Ovary (tissue), 9 donors: Measurements from ENCODE around the gene RAB3GAP1. TPM values are rescaled to one million over a fixed set of nuclear protein-coding genes. Genes with fewer than 3 reads are reported as not detected.

Experiments used
- DNase-seq, 5 donors: peaks; one replicate each; pipeline ENCODE4 v3.0.0-alpha.2; 2019 to 2020
- H3K27ac ChIP-seq, 2 donors: fragments of 200-600 bp; one replicate each; pipeline versions ENCODE4 v1.5.1 to v1.8.0; 2019 to 2022
- H3K27me3 ChIP-seq: fragments of 200-600 bp; one replicate; pipeline ENCODE4 v1.8.0; 2022
- H3K36me3 ChIP-seq: fragments of 200-600 bp; sonication (generic); one replicate; pipeline ENCODE4 v1.5.1; 2019
- H3K4me1 ChIP-seq: one replicate; pipeline ENCODE4 v1.8.1; 2013; ENCODE audit warnings: mild to moderate bottlenecking, moderate library complexity; ENCODE audit not compliant: insufficient read depth
- H3K4me3 ChIP-seq: fragments of 200-600 bp; sonication (generic); one replicate; pipeline ENCODE4 v1.5.1; 2017
- H3K9me3 ChIP-seq, 2 donors: fragments of 200-600 bp in 1 of 2; sonication (generic) in 1 of 2; one replicate each; pipeline versions ENCODE4 v1.5.1 to v1.8.1; 2013 to 2019; ENCODE audit warnings: mild to moderate bottlenecking in 1 of 2, moderate library complexity in 1 of 2
- CTCF ChIP-seq, 3 donors: fragments of 450-650 bp in 2 of 3; fragments of 200-600 bp in 1 of 3; IDR thresholded peaks; one replicate each; pipeline versions ENCODE4 v1.5.1 to v1.8.0; 2016 to 2022; ENCODE audit warnings: antibody characterized with exemption in 3 of 3, mild to moderate bottlenecking in 1 of 3
- EP300 ChIP-seq: sonication (generic); formaldehyde crosslinking; IDR thresholded peaks from one replicate; pipeline ENCODE4 v1.6.1; 2017; ENCODE audit warnings: antibody characterized with exemption
- POLR2A ChIP-seq: fragments of 450-650 bp; IDR thresholded peaks from one replicate; pipeline ENCODE4 v1.6.1; 2017; ENCODE audit warnings: antibody characterized with exemption, mild to moderate bottlenecking, moderate library complexity
- WGBS, 3 donors: extraction: QIAGEN DNeasy Blood & Tissue Kit in 1 of 3; methylation state at CpG; one replicate each; pipeline versions ENCODE4 v1.1.5 to v1.1.7; 2013 to 2017; 5-methylcytosine and 5-hydroxymethylcytosine counted together
- intact Hi-C, 4 donors: fragments of 100-400 bp; cut with DNase I; formaldehyde crosslinking; loops; one replicate each; pipeline versions ENCODE4 v1.11.0 to v1.15.1; 2022 to 2023
- polyA plus RNA-seq, 2 donors: library from polyadenylated mRNA; stranded (reverse); fragments of 200-250 nt in 1 of 2; fragments of 350-450 nt in 1 of 2; fragmentation: Illumina TruSeq in 1 of 2; extraction: RNeasy Lipid Tissue Mini Kit (QIAGEN cat#74804) in 1 of 2; gene quantifications; one replicate each; pipeline ENCODE4 v1.2.3, GENCODE V29; 2013 to 2014
- total RNA-seq, 7 donors: library from RNA; depleted of rRNA in 2 of 7; stranded (reverse); fragments of >200 nt in 2 of 7; fragmentation: NEBNext Ultra II Directional in 3 of 7; extraction: Animal tissue kit (Norgen Biotek cat#: 25700) in 3 of 7; gene quantifications; one replicate each; pipeline versions ENCODE4 v1.1.0 to v1.2.4, GENCODE V29; 2016 to 2023
- donor health status: DM: no; HTN: no; CAD: no; lungs with moderate emphysema.
- donor health status: DM: no; HTN: no; CAD: no.
- donor health status: Bipolar disorder and iron deficiency.
- donor health status: DM: yes; HTN: yes; CAD: no.
- donor health status: DM: no; HTN: no; CAD: no.
- donor health status: DM: yes; HTN: yes; CAD: no.

Gene RAB3GAP1
- total and polyA plus RNA-seq, 9 donors, result 29.3 to 51.3 (median 44.3) TPM

- H3K4me3 ChIP-seq, result no peak overlapping the region
- no peaks in the 10 kb centered on the region for H3K9me3 ChIP-seq
- H3K36me3 ChIP-seq, result no peaks in the 10 kb centered on the region
- DNase-seq, result no peak
- TF ChIP-seq POLR2A (no peak), EP300 (no peak), CTCF (IDR thresholded peaks at IDR 0.05) (no peak)
- H3K27me3 ChIP-seq, result no peaks in the 10 kb centered on the region
- H3K4me1 ChIP-seq, result no peaks in the 10 kb centered on the region
- no peak overlapping the region for H3K27ac ChIP-seq
- intact Hi-C loops, result no loop called here
- WGBS, 3 donors, result 19 to 39% (median 34%) methylated on average over 1 of the region's 1 CpG
These were observed 97.2 kb downstream of the RAB3GAP1 start for GRCh38 chr2:135149251-135149650.

- Histone ChIP-seq H3K27me3 (no peaks in the 10 kb centered on the region), H3K27ac (no peak overlapping the region), H3K4me3 (no peak overlapping the region), H3K9me3 (no peaks in the 10 kb centered on the region), H3K4me1 (no peaks in the 10 kb centered on the region), H3K36me3 (no peaks in the 10 kb centered on the region)
- WGBS, 3 donors, result 88 to 94% (median 93%) methylated on average over 1 of the region's 1 CpG
- no peak for DNase-seq
- intact Hi-C loops, result no loop called here
- no peak for TF ChIP-seq POLR2A
These were observed 98.6 kb downstream of the RAB3GAP1 start for GRCh38 chr2:135150725-135151124.

- Histone ChIP-seq H3K27me3 (no peaks in the 10 kb centered on the region), H3K27ac (no peak overlapping the region), H3K4me3 (no peak overlapping the region), H3K9me3 (no peaks in the 10 kb centered on the region), H3K4me1 (no peaks in the 10 kb centered on the region), H3K36me3 (no peaks in the 10 kb centered on the region)
- intact Hi-C loops, result no loop called here
- no peak for DNase-seq
- 91 to 95% (median 92%) methylated on average over 3 of the region's 3 CpGs for WGBS, 3 donors
- TF ChIP-seq CTCF (IDR thresholded peaks at IDR 0.05) (no peak), EP300 (no peak), POLR2A (no peak)
These were observed 99.5 kb downstream of the RAB3GAP1 start for GRCh38 chr2:135151615-135152014.

- Histone ChIP-seq H3K27me3 (no peaks in the 10 kb centered on the region), H3K27ac (no peak overlapping the region), H3K9me3 (no peaks in the 10 kb centered on the region), H3K4me1 (no peaks in the 10 kb centered on the region), H3K36me3 (no peaks in the 10 kb centered on the region), H3K4me3 (no peak overlapping the region)
- WGBS, 3 donors, result 80 to 90% (median 89%) methylated on average over 1 of the region's 1 CpG
- TF ChIP-seq CTCF (IDR thresholded peaks at IDR 0.05) (no peak), POLR2A (no peak), EP300 (no peak)
- intact Hi-C loops, result no loop called here
- DNase-seq, result no peak
These were observed 100.3 kb downstream of the RAB3GAP1 start for GRCh38 chr2:135152361-135152760.

- Histone ChIP-seq H3K36me3 (no peaks in the 10 kb centered on the region), H3K4me3 (no peak overlapping the region), H3K9me3 (no peaks in the 10 kb centered on the region), H3K27me3 (no peaks in the 10 kb centered on the region), H3K27ac (no peak overlapping the region), H3K4me1 (no peaks in the 10 kb centered on the region)
- no peak for DNase-seq
- intact Hi-C loops, result no loop called here
- TF ChIP-seq CTCF (IDR thresholded peaks at IDR 0.05), result no peak
- TF ChIP-seq POLR2A, result no peak
- TF ChIP-seq EP300, result no peak
These were observed 102.9 kb downstream of the RAB3GAP1 start for GRCh38 chr2:135154962-135155361.
